Measurements from ENCODE around the gene ZNF775. TPM values are rescaled to one million over a fixed set of nuclear protein-coding genes. Genes with fewer than 3 reads are reported as not detected.
A peak's percentile ranks its signal among the peaks of the same experiment; 100 is the strongest.

The ZNF775 gene
- total RNA-seq, 1 experiment from 2014 or later, result 3.4 TPM

DNA sequence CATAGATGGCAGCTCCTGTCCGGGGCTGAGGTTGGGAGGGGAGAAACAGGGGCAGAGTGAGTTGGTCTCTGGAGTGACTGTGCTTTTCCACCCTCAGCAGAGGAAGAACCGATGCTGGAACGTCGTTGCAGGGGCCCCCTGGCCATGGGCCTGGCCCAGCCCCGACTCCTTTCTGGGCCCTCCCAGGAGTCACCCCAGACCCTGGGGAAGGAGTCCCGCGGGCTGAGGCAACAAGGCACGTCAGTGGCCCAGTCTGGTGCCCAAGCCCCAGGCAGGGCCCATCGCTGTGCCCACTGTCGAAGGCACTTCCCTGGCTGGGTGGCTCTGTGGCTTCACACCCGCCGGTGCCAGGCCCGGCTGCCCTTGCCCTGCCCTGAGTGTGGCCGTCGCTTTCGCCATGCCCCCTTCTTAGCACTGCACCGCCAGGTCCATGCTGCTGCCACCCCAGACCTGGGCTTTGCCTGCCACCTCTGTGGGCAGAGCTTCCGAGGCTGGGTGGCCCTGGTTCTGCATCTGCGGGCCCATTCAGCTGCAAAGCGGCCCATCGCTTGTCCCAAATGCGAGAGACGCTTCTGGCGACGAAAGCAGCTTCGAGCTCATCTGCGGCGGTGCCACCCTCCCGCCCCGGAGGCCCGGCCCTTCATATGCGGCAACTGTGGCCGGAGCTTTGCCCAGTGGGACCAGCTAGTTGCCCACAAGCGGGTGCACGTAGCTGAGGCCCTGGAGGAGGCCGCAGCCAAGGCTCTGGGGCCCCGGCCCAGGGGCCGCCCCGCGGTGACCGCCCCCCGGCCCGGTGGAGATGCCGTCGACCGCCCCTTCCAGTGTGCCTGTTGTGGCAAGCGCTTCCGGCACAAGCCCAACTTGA, 7.8 kb upstream of the ZNF775 start:
- Histone ChIP-seq H3K79me2 (ENCODE audit: low read depth) (peaks cover 55% of the 10 kb centered on the region), H3K9me3 (ENCODE audit: insufficient read depth, low read depth) (no peaks in the 10 kb centered on the region), H3K9me2 (ENCODE audit: insufficient read depth) (no peaks in the 10 kb centered on the region), H3K36me3 (ENCODE audit: low read depth) (peaks cover 23% of the 10 kb centered on the region), H2AFZ (no peak overlapping the region), H3K4me2 (peak overlapping the region; percentile 100; the same call in 1 of the 2 replicates), H4K20me1 (ENCODE audit: insufficient read depth) (peaks cover 34% of the 10 kb centered on the region), H3F3A (ENCODE audit: insufficient read depth, low read depth) (peaks cover 51% of the 10 kb centered on the region), H3K4me3 (no peak overlapping the region), H3K27ac (no peak overlapping the region), H3K27me3 (ENCODE audit: insufficient read depth, low read depth) (no peaks in the 10 kb centered on the region), H3K4me1 (replicated peaks; ENCODE audit: insufficient read depth) (peaks cover 31% of the 10 kb centered on the region)
- no TSS peak for BruUV-seq (replicated peaks)
- POLR2A ChIA-PET (ENCODE audit: unreplicated experiment), result no interaction called here
- no peak for DNase-seq
- intact Hi-C loops (cut with micrococcal nuclease; ENCODE audit: unreplicated experiment), result no loop called here
- no peak for TF ChIP-seq EZH2 (IDR thresholded peaks at IDR 0.05; ENCODE audit: low read depth)
- TF ChIP-seq, protein P1, sequence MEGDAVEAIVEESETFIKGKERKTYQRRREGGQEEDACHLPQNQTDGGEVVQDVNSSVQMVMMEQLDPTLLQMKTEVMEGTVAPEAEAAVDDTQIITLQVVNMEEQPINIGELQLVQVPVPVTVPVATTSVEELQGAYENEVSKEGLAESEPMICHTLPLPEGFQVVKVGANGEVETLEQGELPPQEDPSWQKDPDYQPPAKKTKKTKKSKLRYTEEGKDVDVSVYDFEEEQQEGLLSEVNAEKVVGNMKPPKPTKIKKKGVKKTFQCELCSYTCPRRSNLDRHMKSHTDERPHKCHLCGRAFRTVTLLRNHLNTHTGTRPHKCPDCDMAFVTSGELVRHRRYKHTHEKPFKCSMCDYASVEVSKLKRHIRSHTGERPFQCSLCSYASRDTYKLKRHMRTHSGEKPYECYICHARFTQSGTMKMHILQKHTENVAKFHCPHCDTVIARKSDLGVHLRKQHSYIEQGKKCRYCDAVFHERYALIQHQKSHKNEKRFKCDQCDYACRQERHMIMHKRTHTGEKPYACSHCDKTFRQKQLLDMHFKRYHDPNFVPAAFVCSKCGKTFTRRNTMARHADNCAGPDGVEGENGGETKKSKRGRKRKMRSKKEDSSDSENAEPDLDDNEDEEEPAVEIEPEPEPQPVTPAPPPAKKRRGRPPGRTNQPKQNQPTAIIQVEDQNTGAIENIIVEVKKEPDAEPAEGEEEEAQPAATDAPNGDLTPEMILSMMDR (conservative IDR thresholded peaks at IDR 0.05), result no peak
- CTCF ChIA-PET, result interaction anchor here (0.6 kb wide), 1 partner anchor 29 kb away, joined by 6 read pairs; no protein-coding TSS in a partner anchor

DNA sequence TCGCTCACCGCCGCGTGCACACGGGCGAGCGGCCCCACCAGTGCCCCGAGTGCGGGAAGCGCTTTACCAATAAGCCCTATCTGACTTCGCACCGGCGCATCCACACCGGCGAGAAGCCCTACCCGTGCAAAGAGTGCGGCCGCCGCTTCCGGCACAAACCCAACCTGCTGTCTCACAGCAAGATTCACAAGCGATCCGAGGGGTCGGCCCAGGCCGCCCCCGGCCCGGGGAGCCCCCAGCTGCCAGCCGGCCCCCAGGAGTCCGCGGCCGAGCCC, 7.2 kb upstream of the ZNF775 start:
- TF ChIP-seq EZH2 (IDR thresholded peaks at IDR 0.05; ENCODE audit: low read depth), result no peak
- TF ChIP-seq, protein P1 (conservative IDR thresholded peaks at IDR 0.05), result no peak
- ChIA-PET POLR2A (ENCODE audit: unreplicated experiment) (no interaction called here), CTCF (interaction anchor here (0.6 kb wide), 1 partner anchor 28 kb away, joined by 6 read pairs; no protein-coding TSS in a partner anchor)
- Histone ChIP-seq H3K4me2 (no peak overlapping the region), H3K9me3 (ENCODE audit: insufficient read depth, low read depth) (no peaks in the 10 kb centered on the region), H3K9me2 (ENCODE audit: insufficient read depth) (no peaks in the 10 kb centered on the region), H2AFZ (no peak overlapping the region), H4K20me1 (ENCODE audit: insufficient read depth) (peaks cover 34% of the 10 kb centered on the region), H3K36me3 (ENCODE audit: low read depth) (peaks cover 23% of the 10 kb centered on the region), H3K4me3 (no peak overlapping the region), H3K27ac (no peak overlapping the region), H3K79me2 (ENCODE audit: low read depth) (peaks cover 55% of the 10 kb centered on the region), H3F3A (ENCODE audit: insufficient read depth, low read depth) (peaks cover 56% of the 10 kb centered on the region), H3K27me3 (ENCODE audit: insufficient read depth, low read depth) (no peaks in the 10 kb centered on the region), H3K4me1 (replicated peaks; ENCODE audit: insufficient read depth) (peaks cover 28% of the 10 kb centered on the region)
- BruUV-seq (replicated peaks), result no TSS peak
- DNase-seq, result no peak
- intact Hi-C loops (cut with micrococcal nuclease; ENCODE audit: unreplicated experiment), result no loop called here

DNA sequence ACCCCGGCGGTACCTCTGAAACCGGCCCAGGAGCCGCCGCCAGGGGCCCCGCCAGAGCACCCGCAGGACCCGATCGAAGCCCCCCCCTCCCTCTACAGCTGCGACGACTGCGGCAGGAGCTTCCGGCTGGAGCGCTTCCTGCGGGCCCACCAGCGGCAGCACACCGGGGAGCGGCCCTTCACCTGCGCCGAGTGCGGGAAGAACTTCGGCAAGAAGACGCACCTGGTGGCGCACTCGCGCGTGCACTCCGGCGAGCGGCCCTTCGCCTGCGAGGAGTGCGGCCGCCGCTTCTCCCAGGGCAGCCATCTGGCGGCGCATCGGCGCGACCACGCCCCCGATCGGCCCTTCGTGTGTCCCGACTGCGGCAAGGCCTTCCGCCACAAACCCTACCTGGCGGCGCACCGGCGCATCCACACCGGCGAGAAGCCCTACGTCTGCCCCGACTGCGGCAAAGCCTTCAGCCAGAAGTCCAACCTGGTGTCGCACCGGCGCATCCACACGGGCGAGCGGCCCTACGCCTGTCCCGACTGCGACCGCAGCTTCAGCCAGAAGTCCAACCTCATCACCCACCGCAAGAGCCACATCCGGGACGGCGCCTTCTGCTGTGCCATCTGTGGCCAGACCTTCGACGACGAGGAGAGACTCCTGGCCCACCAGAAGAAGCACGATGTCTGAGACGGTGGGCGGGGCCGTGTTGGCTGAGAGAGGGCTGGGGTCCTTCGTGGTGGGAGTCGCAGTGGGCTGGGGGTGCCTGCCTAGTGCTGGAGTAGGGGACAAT, 6.7 kb upstream of the ZNF775 start:
- Histone ChIP-seq H3K27me3 (ENCODE audit: insufficient read depth, low read depth) (no peaks in the 10 kb centered on the region), H3K27ac (no peak overlapping the region), H3K79me2 (ENCODE audit: low read depth) (peaks cover 55% of the 10 kb centered on the region), H3K36me3 (ENCODE audit: low read depth) (peaks cover 23% of the 10 kb centered on the region), H2AFZ (no peak overlapping the region), H3K4me2 (no peak overlapping the region), H3F3A (ENCODE audit: insufficient read depth, low read depth) (peaks cover 56% of the 10 kb centered on the region), H3K9me3 (ENCODE audit: insufficient read depth, low read depth) (no peaks in the 10 kb centered on the region), H3K4me3 (no peak overlapping the region), H3K4me1 (replicated peaks; ENCODE audit: insufficient read depth) (peaks cover 24% of the 10 kb centered on the region), H4K20me1 (ENCODE audit: insufficient read depth) (peaks cover 34% of the 10 kb centered on the region), H3K9me2 (ENCODE audit: insufficient read depth) (no peaks in the 10 kb centered on the region)
- CTCF ChIA-PET, result no interaction called here
- TF ChIP-seq, protein P1 (conservative IDR thresholded peaks at IDR 0.05), result no peak
- no peak for TF ChIP-seq EZH2 (IDR thresholded peaks at IDR 0.05; ENCODE audit: low read depth)
- intact Hi-C loops (cut with micrococcal nuclease; ENCODE audit: unreplicated experiment), result no loop called here
- BruUV-seq (replicated peaks), result no TSS peak
- POLR2A ChIA-PET (ENCODE audit: unreplicated experiment), result no interaction called here
- DNase-seq, result no peak
